Gastroesophageal sphincter (tissue), 4 donors: Measurements from ENCODE around the gene GNAI3. TPM values are rescaled to one million over a fixed set of nuclear protein-coding genes. Genes with fewer than 3 reads are reported as not detected.

Experiments used
- ATAC-seq: fragments of 150-250 bp; one replicate; pipeline ENCODE4 v1.9.1; 2016; ENCODE audit warnings: mild to moderate bottlenecking, moderate library complexity
- H3K27ac ChIP-seq, 4 donors: fragments of 200-600 bp; sonication (generic) in 3 of 4; 1 replicate in 3 of 4; 2 replicates in 1 of 4; pipeline ENCODE4 v1.5.1; 2016 to 2019
- H3K27me3 ChIP-seq: fragments of 200-600 bp; sonication (generic); one replicate; pipeline ENCODE4 v1.5.1; 2019
- H3K36me3 ChIP-seq, 2 donors: fragments of 200-600 bp; sonication (generic); one replicate each; pipeline ENCODE4 v1.5.1; 2019; ENCODE audit warnings: control low read depth in 1 of 2
- H3K4me1 ChIP-seq, 3 donors: fragments of 200-600 bp; sonication (generic); 1 replicate in 2 of 3; 2 replicates in 1 of 3; pipeline ENCODE4 v1.5.1; 2016 to 2019; ENCODE audit warnings: control low read depth in 2 of 3
- H3K4me3 ChIP-seq, 2 donors: fragments of 200-600 bp; sonication (generic); one replicate each; pipeline ENCODE4 v1.5.1; 2019; ENCODE audit warnings: mild to moderate bottlenecking in 1 of 2, moderate library complexity in 1 of 2
- H3K9me3 ChIP-seq, 3 donors: fragments of 200-600 bp; sonication (generic); one replicate each; pipeline ENCODE4 v1.5.1; 2017 to 2019; ENCODE audit warnings: control low read depth in 2 of 3
- CTCF ChIP-seq, 4 experiments: fragments of 200-600 bp in 2 of 4; fragments of 450-650 bp in 2 of 4; sonication (generic) in 1 of 4; IDR thresholded peaks; one replicate each; pipeline ENCODE4 v1.5.1; 2017 to 2019; ENCODE audit warnings: antibody characterized with exemption in 4 of 4, mild to moderate bottlenecking in 2 of 4, moderate library complexity in 2 of 4
- EP300 ChIP-seq: sonication (generic); formaldehyde crosslinking; IDR thresholded peaks from one replicate; pipeline ENCODE4 v1.6.1; 2017; ENCODE audit warnings: antibody characterized with exemption, mild to moderate bottlenecking
- POLR2A ChIP-seq, 2 donors: fragments of 450-650 bp; IDR thresholded peaks; one replicate each; pipeline ENCODE4 v1.6.1; 2017; ENCODE audit warnings: antibody characterized with exemption in 2 of 2, mild to moderate bottlenecking in 2 of 2, moderate library complexity in 1 of 2
- POLR2AphosphoS5 ChIP-seq: sonication (generic); formaldehyde crosslinking; IDR thresholded peaks from one replicate; pipeline ENCODE4 v1.6.1; 2017; ENCODE audit warnings: antibody characterized with exemption
- WGBS, 2 donors: methylation state at CpG; one replicate each; pipeline ENCODE4 v1.1.5; 2018; ENCODE audit warnings: low coverage in 1 of 2; 5-methylcytosine and 5-hydroxymethylcytosine counted together
- total RNA-seq, 4 donors: library from RNA; depleted of rRNA; stranded (reverse); fragments of >200 nt; gene quantifications; one replicate each; pipeline ENCODE4 v1.1.0, GENCODE V29; 2016

Gene GNAI3
- total RNA-seq, 4 donors from 2014 or later: 6.6 to 9.4 (median 8.0) TPM

GRCh38 chr1:109605381-109605780 lies 57.0 kb downstream of the GNAI3 start:
- ATAC-seq: no peak
- TF ChIP-seq POLR2AphosphoS5 (no peak), CTCF (IDR thresholded peaks at IDR 0.05) (no peak), EP300 (no peak), POLR2A (IDR thresholded peaks at IDR 0.05) (no peak)
- WGBS, 2 donors: 40 to 100% methylated on average over 1 of the region's 1 CpG
- Histone ChIP-seq H3K27ac (no peak overlapping the region), H3K4me3 (no peak overlapping the region), H3K9me3 (no peaks in the 10 kb centered on the region), H3K27me3 (no peaks in the 10 kb centered on the region), H3K36me3 (no peaks in the 10 kb centered on the region), H3K4me1 (no peaks in the 10 kb centered on the region)

GRCh38 chr1:109609881-109610280 lies 61.5 kb downstream of the GNAI3 start:
- Histone ChIP-seq H3K9me3 (no peaks in the 10 kb centered on the region), H3K27ac (no peak overlapping the region), H3K4me3 (no peak overlapping the region), H3K36me3 (no peaks in the 10 kb centered on the region), H3K27me3 (no peaks in the 10 kb centered on the region), H3K4me1 (no peaks in the 10 kb centered on the region)
- 100% methylated on average over 3 of the region's 3 CpGs; no CpG with 5 or more reads in 1 of the 2 donors for WGBS, 2 donors
- no peak for ATAC-seq
- TF ChIP-seq EP300 (no peak), POLR2A (IDR thresholded peaks at IDR 0.05) (no peak), POLR2AphosphoS5 (no peak), CTCF (IDR thresholded peaks at IDR 0.05) (no peak)

- Histone ChIP-seq H3K4me1 (no peaks in the 10 kb centered on the region), H3K27ac (no peak overlapping the region), H3K27me3 (no peaks in the 10 kb centered on the region), H3K9me3 (no peaks in the 10 kb centered on the region), H3K36me3 (no peaks in the 10 kb centered on the region), H3K4me3 (no peak overlapping the region)
- no peak for ATAC-seq
- WGBS, 2 donors: 76 to 83% methylated on average over 2 to 3 of the region's 3 CpGs
- TF ChIP-seq POLR2A (IDR thresholded peaks at IDR 0.05) (no peak), EP300 (no peak), CTCF (IDR thresholded peaks at IDR 0.05) (no peak), POLR2AphosphoS5 (no peak)
These were observed 62.3 kb downstream of the GNAI3 start for GRCh38 chr1:109610609-109611307.

- Histone ChIP-seq H3K36me3 (no peaks in the 10 kb centered on the region), H3K9me3 (no peaks in the 10 kb centered on the region), H3K4me3 (no peak overlapping the region), H3K27ac (no peak overlapping the region), H3K27me3 (no peaks in the 10 kb centered on the region), H3K4me1 (no peaks in the 10 kb centered on the region)
- no peak for ATAC-seq
- WGBS, 2 donors: 59 to 96% methylated on average over 3 to 13 of the region's 13 CpGs
- TF ChIP-seq EP300 (no peak), CTCF (IDR thresholded peaks at IDR 0.05) (no peak), POLR2A (IDR thresholded peaks at IDR 0.05) (no peak), POLR2AphosphoS5 (no peak)
These were observed 63.0 kb downstream of the GNAI3 start for GRCh38 chr1:109611308-109611990.
